Bronchial epithelial cell (primary cell): ENCODE data around the gene PNMA8A. TPM values are rescaled to one million over a fixed set of nuclear protein-coding genes. Genes with fewer than 3 reads are reported as not detected.

ENCODE experiments used
- DNase-seq: peaks from one replicate; pipeline ENCODE4 v3.0.0-alpha.2; 2010; ENCODE audit warnings: low read depth
- FAIRE-seq: peaks from 2 replicates; lab custom pipeline; 2011; peaks lifted over from hg19 to GRCh38; lab: Jason Lieb, UNC
- H3K27me3 ChIP-seq: 2 replicates; pipeline ENCODE4 v1.5.1; 2011; ENCODE audit warnings: low read length; ENCODE audit not compliant: control insufficient read depth, insufficient read depth
- H3K36me3 ChIP-seq: 2 replicates; pipeline ENCODE4 v1.5.1; 2011; ENCODE audit warnings: low read length; ENCODE audit not compliant: control insufficient read depth, insufficient read depth
- H3K4me3 ChIP-seq: 2 replicates; pipeline ENCODE4 v1.5.1; 2011; ENCODE audit warnings: mild to moderate bottlenecking, low read depth, low read length, control low read depth
- total RNA-seq: library from RNA; depleted of rRNA; stranded (reverse); fragments of >200 nt; gene quantifications from 2 replicates; pipeline ENCODE4 v1.2.1, GENCODE V29; 2014
- TF ChIP-seq, protein P1 (sequence below): IDR thresholded peaks from 2 replicates; pipeline ENCODE4 v1.5.1; 2011; ENCODE audit warnings: mild to moderate bottlenecking, moderate library complexity, low read length, control low read depth, inconsistent platforms; ENCODE audit not compliant: insufficient read depth, severe bottlenecking

Gene PNMA8A, protein sequence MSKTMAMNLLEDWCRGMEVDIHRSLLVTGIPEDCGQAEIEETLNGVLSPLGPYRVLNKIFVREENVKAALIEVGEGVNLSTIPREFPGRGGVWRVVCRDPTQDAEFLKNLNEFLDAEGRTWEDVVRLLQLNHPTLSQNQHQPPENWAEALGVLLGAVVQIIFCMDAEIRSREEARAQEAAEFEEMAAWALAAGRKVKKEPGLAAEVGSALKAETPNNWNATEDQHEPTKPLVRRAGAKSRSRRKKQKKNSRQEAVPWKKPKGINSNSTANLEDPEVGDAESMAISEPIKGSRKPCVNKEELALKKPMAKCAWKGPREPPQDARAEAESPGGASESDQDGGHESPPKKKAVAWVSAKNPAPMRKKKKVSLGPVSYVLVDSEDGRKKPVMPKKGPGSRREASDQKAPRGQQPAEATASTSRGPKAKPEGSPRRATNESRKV
- total RNA-seq, result 0.79 and 4.2 TPM in 2 replicates

DNA sequence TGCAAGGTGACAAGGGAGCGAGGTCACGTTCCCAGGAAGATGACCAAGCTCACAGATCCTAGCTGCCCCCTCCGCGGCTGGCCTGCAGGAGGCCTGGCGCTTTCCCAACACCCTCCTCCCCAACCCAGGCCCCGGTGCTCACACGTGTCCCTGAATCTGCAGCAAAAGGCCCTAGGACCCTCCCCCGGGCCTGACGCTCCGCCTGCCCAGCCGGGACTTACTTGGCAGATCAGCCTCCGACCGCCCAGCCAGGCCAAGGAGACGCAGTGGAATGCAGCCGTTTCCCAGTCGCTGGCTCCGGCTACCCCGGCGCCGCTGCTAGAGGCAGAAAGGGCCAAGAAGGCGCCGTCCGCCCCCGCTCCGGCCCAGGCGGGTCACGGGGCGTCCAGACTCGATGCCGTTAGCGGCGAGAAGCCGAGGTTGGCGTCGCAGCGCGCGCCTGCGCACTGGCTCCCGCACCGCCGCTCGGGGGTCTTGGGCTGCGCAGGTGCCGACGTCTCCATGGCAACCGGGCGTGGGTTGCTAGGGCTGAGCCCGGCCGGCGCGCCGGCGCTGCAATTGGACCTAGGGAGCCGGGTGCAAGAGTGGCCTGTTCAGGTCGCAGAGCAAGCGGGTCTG lies at the start of gene PNMA8A:
PNMA8A (minus strand) TSS at position 448 of the 618 bp plus-strand sequence. CDS start 528 bp downstream, outside the sequence.
- peak within 1 kb of the TSS; percentile 42 for H3K4me3 ChIP-seq
- TF ChIP-seq, protein P1, sequence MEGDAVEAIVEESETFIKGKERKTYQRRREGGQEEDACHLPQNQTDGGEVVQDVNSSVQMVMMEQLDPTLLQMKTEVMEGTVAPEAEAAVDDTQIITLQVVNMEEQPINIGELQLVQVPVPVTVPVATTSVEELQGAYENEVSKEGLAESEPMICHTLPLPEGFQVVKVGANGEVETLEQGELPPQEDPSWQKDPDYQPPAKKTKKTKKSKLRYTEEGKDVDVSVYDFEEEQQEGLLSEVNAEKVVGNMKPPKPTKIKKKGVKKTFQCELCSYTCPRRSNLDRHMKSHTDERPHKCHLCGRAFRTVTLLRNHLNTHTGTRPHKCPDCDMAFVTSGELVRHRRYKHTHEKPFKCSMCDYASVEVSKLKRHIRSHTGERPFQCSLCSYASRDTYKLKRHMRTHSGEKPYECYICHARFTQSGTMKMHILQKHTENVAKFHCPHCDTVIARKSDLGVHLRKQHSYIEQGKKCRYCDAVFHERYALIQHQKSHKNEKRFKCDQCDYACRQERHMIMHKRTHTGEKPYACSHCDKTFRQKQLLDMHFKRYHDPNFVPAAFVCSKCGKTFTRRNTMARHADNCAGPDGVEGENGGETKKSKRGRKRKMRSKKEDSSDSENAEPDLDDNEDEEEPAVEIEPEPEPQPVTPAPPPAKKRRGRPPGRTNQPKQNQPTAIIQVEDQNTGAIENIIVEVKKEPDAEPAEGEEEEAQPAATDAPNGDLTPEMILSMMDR, result peak; percentile 12
- FAIRE-seq, result no peak
- no peaks in the 10 kb centered on the region for H3K27me3 ChIP-seq
- DNase-seq, result no peak
- no peaks in the 10 kb centered on the region for H3K36me3 ChIP-seq

DNA sequence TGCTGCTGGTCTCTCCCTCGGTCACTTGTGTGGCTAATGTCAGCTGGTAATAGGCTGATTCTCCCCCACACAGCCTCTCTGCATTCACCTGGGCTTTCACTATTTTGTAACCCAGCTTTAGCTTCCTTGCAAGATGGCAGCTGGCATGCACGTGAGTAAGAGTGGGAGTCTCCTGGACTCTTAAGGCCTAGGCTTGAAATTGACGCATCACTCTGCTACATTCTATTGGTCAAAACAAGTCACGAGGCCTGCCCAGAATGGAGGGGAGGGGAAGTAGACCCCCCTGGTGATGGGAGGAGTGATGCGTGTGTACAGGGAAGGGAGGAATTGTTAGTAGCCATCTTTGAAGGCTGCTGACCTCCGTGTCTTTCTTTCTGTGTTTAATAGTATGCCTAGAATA lies 49.3 kb upstream of the PNMA8A start:
- DNase-seq, result no peak
- no peak for FAIRE-seq
- Histone ChIP-seq H3K4me3 (no peak overlapping the region), H3K36me3 (no peaks in the 10 kb centered on the region), H3K27me3 (no peaks in the 10 kb centered on the region)
- TF ChIP-seq, protein P1, result no peak

DNA sequence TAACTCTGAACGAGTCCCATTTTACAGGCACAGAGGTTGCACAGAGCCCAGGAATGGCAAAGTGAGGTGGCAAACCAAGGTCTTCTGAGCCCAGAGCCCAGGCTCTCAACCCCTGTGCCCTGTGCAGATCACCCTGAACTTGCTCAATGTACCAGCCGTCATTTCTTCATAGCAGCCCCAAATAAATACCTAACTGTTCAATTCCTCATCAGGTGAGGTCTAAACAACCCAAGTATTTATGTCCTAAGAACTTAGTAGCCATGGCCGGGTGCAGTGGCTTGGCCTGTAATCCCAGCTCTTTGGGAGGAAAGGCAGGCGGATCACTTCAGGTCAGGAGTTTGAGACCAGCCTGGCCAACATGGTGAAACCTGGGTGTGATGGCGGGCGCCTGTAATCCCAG lies 46.1 kb upstream of the PNMA8A start:
- no peaks in the 10 kb centered on the region for H3K36me3 ChIP-seq
- TF ChIP-seq, protein P1, result no peak
- DNase-seq, result no peak
- H3K4me3 ChIP-seq, result no peak overlapping the region
- no peaks in the 10 kb centered on the region for H3K27me3 ChIP-seq
- no peak for FAIRE-seq

DNA sequence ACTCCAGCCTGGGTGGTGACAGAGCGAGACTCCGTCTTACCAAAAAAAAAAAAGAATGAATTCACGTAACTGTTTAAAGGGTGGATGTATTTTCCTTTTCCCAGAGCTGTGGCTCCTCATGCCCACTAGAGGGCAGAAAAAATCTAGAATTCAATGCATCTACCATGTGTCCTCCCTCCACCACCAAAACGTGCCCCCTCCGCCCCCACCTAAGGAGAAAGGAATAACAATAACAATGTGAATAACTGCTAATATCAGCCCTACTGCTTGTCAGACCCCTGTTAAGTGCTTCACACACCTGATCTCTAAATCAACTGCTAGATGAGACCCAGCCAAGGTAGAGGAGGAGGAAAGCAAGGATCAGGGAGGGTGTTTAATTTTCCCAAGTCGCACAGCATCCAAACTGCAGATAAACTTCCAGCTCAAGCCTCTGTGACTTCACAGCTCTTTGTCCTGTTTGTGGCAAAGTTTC lies 44.6 kb upstream of the PNMA8A start:
- DNase-seq (peak; percentile 38), FAIRE-seq (no peak)
- H3K4me3 ChIP-seq, result no peak overlapping the region
- TF ChIP-seq, protein P1, result peak; percentile 59
- no peaks in the 10 kb centered on the region for H3K36me3 ChIP-seq
- no peaks in the 10 kb centered on the region for H3K27me3 ChIP-seq

DNA sequence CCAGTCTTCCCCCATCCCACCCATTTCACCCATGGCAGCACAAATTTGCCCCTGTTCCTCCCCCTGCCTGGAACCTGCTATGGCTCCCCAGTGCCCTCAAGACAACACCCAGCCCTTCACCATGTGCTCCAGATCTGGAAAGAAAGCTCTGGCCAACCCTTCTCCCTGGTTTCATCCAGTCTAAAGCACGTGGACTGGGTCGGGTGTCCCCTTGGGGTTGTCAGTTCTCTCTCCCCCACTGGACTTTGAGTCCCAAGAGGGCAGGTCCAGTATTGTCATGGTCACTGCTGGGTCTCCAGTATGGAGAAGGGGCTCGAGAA lies 43.9 kb upstream of the PNMA8A start:
- TF ChIP-seq, protein P1, result no peak
- no peak for DNase-seq
- H3K36me3 ChIP-seq, result no peaks in the 10 kb centered on the region
- FAIRE-seq, result no peak
- no peaks in the 10 kb centered on the region for H3K27me3 ChIP-seq
- H3K4me3 ChIP-seq, result no peak overlapping the region
